Glutamatergic neuron (in vitro differentiated cells): Measurements from ENCODE around the gene TACC3. TPM values are rescaled to one million over a fixed set of nuclear protein-coding genes. Genes with fewer than 3 reads are reported as not detected.
A peak's percentile ranks its signal among the peaks of the same experiment; 100 is the strongest.

Experiments
- DNase-seq: peaks from one replicate; pipeline ENCODE4 v3.0.0; 2022
- H3K27ac Mint-ChIP-seq: one replicate; pipeline ENCODE4 v1.8.0; 2020; ENCODE audit warnings: mild to moderate bottlenecking, mixed read lengths, inconsistent platforms; ENCODE audit not compliant: unreplicated experiment
- H3K27me3 Mint-ChIP-seq: one replicate; pipeline ENCODE4 v1.8.0; 2020; ENCODE audit warnings: mild to moderate bottlenecking, moderate library complexity, mixed read lengths, inconsistent platforms; ENCODE audit not compliant: unreplicated experiment
- H3K36me3 Mint-ChIP-seq: one replicate; pipeline ENCODE4 v1.8.0; 2020; ENCODE audit warnings: mild to moderate bottlenecking, mixed read lengths, inconsistent platforms; ENCODE audit not compliant: unreplicated experiment
- H3K4me1 Mint-ChIP-seq: one replicate; pipeline ENCODE4 v1.8.0; 2020; ENCODE audit warnings: mild to moderate bottlenecking, low read depth, mixed read lengths, inconsistent platforms; ENCODE audit not compliant: unreplicated experiment
- H3K4me3 Mint-ChIP-seq: one replicate; pipeline ENCODE4 v1.8.0; 2020; ENCODE audit warnings: mild to moderate bottlenecking, mixed read lengths, inconsistent platforms; ENCODE audit not compliant: unreplicated experiment
- H3K9me3 Mint-ChIP-seq: one replicate; pipeline ENCODE4 v1.8.0; 2020; ENCODE audit warnings: mild to moderate bottlenecking, moderate library complexity, mixed read lengths, inconsistent platforms; ENCODE audit not compliant: unreplicated experiment
- CTCF ChIP-seq: fragments of 200-600 bp; sonication (generic); IDR thresholded peaks from one replicate; pipeline ENCODE4 v1.5.0; 2021; ENCODE audit not compliant: partially characterized antibody, unreplicated experiment
- total RNA-seq: library from RNA; stranded (reverse); fragmentation: NEBNext Ultra II Directional; extraction: Animal tissue kit (Norgen Biotek cat#: 25700); gene quantifications from one replicate; pipeline ENCODE4 v1.2.1, GENCODE V29; 2021; ENCODE audit not compliant: unreplicated experiment

TACC3 gene
- total RNA-seq, 1 donor from 2014 or later = 23.0 TPM

DNA sequence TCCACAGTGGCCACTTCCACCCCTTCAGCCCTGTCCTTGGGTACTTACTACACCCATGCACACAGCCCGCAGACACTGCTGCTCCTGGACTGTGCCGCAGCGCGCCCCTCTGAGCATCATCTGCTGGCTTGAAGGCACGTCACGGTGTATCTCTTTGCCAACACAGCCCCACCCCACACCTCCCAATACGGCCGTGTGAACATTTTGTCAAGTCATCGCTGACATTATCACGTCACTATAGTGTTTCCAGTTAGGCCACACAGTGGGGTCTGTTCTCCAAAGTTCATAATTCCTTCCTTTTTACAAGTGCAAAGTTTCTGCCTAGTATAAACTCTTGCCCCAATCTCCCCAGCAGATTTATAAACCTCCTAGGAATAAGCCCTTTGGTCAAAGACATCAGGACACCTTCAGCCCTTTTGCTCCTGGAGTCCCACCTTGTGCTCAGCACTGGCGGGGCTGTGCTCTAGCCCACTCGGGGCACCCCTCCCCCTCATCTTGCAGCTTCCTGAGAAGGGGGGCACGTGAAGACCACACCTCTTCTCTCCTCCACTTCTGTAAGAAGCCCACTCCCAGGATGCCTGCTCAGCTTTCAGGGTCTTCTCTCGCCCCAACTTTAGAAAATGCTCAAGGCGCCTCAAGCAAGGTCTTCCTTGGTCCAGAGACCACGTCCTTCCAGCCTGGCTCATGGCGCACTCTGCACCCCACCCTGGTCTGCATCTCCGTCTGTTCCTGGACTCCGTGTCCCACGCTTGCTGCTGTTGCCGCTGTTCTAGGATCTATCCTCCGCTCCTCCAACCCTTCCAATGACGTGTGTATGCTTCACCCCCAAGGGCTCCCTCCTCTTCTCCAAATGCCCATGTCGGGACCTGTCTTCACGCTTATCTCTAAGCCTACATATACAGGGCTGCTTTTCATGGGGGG, 44.5 kb upstream of the TACC3 start:
- Mint-ChIP-seq H3K9me3 (peaks cover 3% of the 10 kb centered on the region), H3K27me3 (peaks cover 2% of the 10 kb centered on the region), H3K4me3 (no peak overlapping the region), H3K4me1 (no peaks in the 10 kb centered on the region), H3K27ac (no peak overlapping the region), H3K36me3 (no peaks in the 10 kb centered on the region)
- TF ChIP-seq CTCF = no peak
- DNase-seq = no peak

DNA sequence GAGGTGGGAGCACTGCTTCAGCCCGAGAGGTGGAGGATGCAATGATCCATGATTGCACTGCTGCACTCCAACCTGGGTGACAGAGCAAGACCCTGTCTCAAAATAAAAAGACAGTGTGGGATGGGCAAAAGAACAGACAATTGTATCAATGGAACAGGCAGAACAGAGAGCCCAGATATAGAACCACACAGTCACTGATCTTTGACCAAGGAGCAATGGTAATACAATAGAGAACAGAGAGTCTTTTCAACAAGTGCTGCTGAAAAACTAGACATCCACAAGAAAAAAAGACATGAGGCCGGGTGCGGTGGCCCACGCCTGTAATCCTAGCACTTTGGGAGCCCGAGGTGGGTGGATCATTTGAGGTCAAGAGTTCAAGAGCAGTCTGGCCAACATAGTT, 43.1 kb upstream of the TACC3 start:
- Mint-ChIP-seq H3K36me3 (no peaks in the 10 kb centered on the region), H3K4me3 (no peak overlapping the region), H3K9me3 (peaks cover 1% of the 10 kb centered on the region), H3K27me3 (peaks cover 4% of the 10 kb centered on the region), H3K4me1 (peaks cover 2% of the 10 kb centered on the region), H3K27ac (no peak overlapping the region)
- DNase-seq = no peak
- no peak for TF ChIP-seq CTCF

GRCh38 chr4:1682860-1683259, 38.5 kb upstream of the TACC3 start:
- no peak for DNase-seq
- H3K27me3 Mint-ChIP-seq = peaks cover 5% of the 10 kb centered on the region
- no peaks in the 10 kb centered on the region for H3K36me3 Mint-ChIP-seq
- no peak overlapping the region for H3K27ac Mint-ChIP-seq
- peaks cover 4% of the 10 kb centered on the region for H3K9me3 Mint-ChIP-seq
- TF ChIP-seq CTCF = no peak
- peak overlapping the region; percentile 86 for H3K4me3 Mint-ChIP-seq
- peaks cover 3% of the 10 kb centered on the region for H3K4me1 Mint-ChIP-seq

GRCh38 chr4:1683261-1683735, 38.0 kb upstream of the TACC3 start:
- Mint-ChIP-seq H3K36me3 (no peaks in the 10 kb centered on the region), H3K9me3 (peaks cover 4% of the 10 kb centered on the region), H3K4me3 (peak overlapping the region; percentile 86), H3K27me3 (peaks cover 5% of the 10 kb centered on the region), H3K27ac (peak overlapping the region; percentile 20), H3K4me1 (peaks cover 3% of the 10 kb centered on the region)
- DNase-seq = no peak
- no peak for TF ChIP-seq CTCF
